Neural cell (in vitro differentiated cells): ENCODE results near the gene ZNF608. TPM values are rescaled to one million over a fixed set of nuclear protein-coding genes. Genes with fewer than 3 reads are reported as not detected.

ENCODE experiments used
- H2AFZ ChIP-seq: fragments of 200-600, 300-800 bp; sonication (generic), shearing (Covaris generic); 2 replicates; pipeline ENCODE4 v1.6.0; 2014; ENCODE audit warnings: low read depth, mild to moderate bottlenecking, antibody characterized with exemption, low read length, moderate library complexity
- H3F3A ChIP-seq: fragments of 200-600 bp; shearing (Covaris generic); 2 replicates; pipeline ENCODE4 v1.6.1; 2016; ENCODE audit warnings: mild to moderate bottlenecking, moderate library complexity, mixed read lengths, antibody characterized with exemption, low read length; ENCODE audit not compliant: insufficient read depth, poor library complexity, severe bottlenecking
- H3K27ac ChIP-seq: fragments of 200-600, 300-800 bp; sonication (generic), shearing (Covaris generic); 2 replicates; pipeline ENCODE4 v1.5.1; 2014; ENCODE audit warnings: mild to moderate bottlenecking, low read length, moderate library complexity
- H3K27me3 ChIP-seq: fragments of 300-800, 200-600 bp; sonication (generic), shearing (Covaris generic); 2 replicates; pipeline ENCODE4 v1.6.0; 2014; ENCODE audit warnings: mild to moderate bottlenecking, low read depth, low read length, moderate library complexity; ENCODE audit not compliant: insufficient read depth
- H3K36me3 ChIP-seq: fragments of 300-800, 200-600 bp; sonication (generic), shearing (Covaris generic); 2 replicates; pipeline ENCODE4 v1.5.1; 2014; ENCODE audit warnings: mild to moderate bottlenecking, antibody characterized with exemption, low read length, moderate library complexity; ENCODE audit not compliant: insufficient read depth
- H3K4me2 ChIP-seq: fragments of 300-800, 200-600 bp; sonication (generic), shearing (Covaris generic); 2 replicates; pipeline ENCODE4 v1.6.0; 2014; ENCODE audit warnings: mild to moderate bottlenecking, low read length
- H3K4me3 ChIP-seq: fragments of 300-800, 200-600 bp; sonication (generic), shearing (Covaris generic); 2 replicates; pipeline ENCODE4 v1.5.1; 2014; ENCODE audit warnings: mild to moderate bottlenecking, low read length, moderate library complexity
- H3K79me2 ChIP-seq: fragments of 200-600 bp; shearing (Covaris generic); replicated peaks from 2 replicates; pipeline ENCODE4 v1.6.0; 2014; ENCODE audit warnings: mild to moderate bottlenecking, low read length, moderate library complexity; ENCODE audit not compliant: insufficient read depth
- H3K9ac ChIP-seq: fragments of 300-800, 200-600 bp; sonication (generic), shearing (Covaris generic); 2 replicates; pipeline ENCODE4 v1.6.1; 2016; ENCODE audit warnings: mild to moderate bottlenecking, low read length, mixed read lengths
- H3K9me2 ChIP-seq: fragments of 200-600 bp; shearing (Covaris generic); 2 replicates; pipeline ENCODE4 v1.6.1; 2016; ENCODE audit warnings: mild to moderate bottlenecking, low read length, mixed read lengths; ENCODE audit not compliant: insufficient read depth
- H3K9me3 ChIP-seq: fragments of 200-600, 300-800 bp; sonication (generic), shearing (Covaris generic); 2 replicates; pipeline ENCODE4 v1.6.1; 2016; ENCODE audit warnings: mild to moderate bottlenecking, mixed run types, low read length, moderate library complexity, mixed read lengths
- H4K20me1 ChIP-seq: fragments of 200-600 bp; shearing (Covaris generic); 2 replicates; pipeline ENCODE4 v1.6.1; 2016; ENCODE audit warnings: mild to moderate bottlenecking, mixed run types; ENCODE audit not compliant: insufficient read depth
- EP300 ChIP-seq: fragments of 450-650 bp; conservative IDR thresholded peaks from 2 replicates; pipeline ENCODE4 v1.6.1; 2014; ENCODE audit warnings: antibody characterized with exemption, mild to moderate bottlenecking, moderate library complexity; ENCODE audit not compliant: poor library complexity, severe bottlenecking
- EZH2 ChIP-seq: fragments of 200-600, 300-800 bp; shearing (Covaris generic), sonication (generic); IDR thresholded peaks from 2 replicates; pipeline ENCODE4 v1.6.1; 2014; ENCODE audit warnings: antibody characterized with exemption, low read length, borderline replicate concordance, mild to moderate bottlenecking; ENCODE audit not compliant: insufficient read depth, poor library complexity, severe bottlenecking
- MXI1 ChIP-seq: fragments of 450-650 bp; conservative IDR thresholded peaks from 2 replicates; pipeline ENCODE4 v1.6.1; 2014; ENCODE audit warnings: antibody characterized with exemption, mild to moderate bottlenecking; ENCODE audit not compliant: poor library complexity, severe bottlenecking
- POLR2AphosphoS5 ChIP-seq: IDR thresholded peaks from 2 replicates; pipeline ENCODE4 v1.6.1; 2012
- RAD21 ChIP-seq: fragments of 450-650 bp; conservative IDR thresholded peaks from 2 replicates; pipeline ENCODE4 v1.6.1; 2014; ENCODE audit warnings: antibody characterized with exemption, mild to moderate bottlenecking, moderate library complexity
- SMC3 ChIP-seq: fragments of 450-650 bp; conservative IDR thresholded peaks from 2 replicates; pipeline ENCODE4 v1.6.1; 2014; ENCODE audit warnings: antibody characterized with exemption, mild to moderate bottlenecking, moderate library complexity; ENCODE audit not compliant: poor library complexity
- TAF1 ChIP-seq: IDR thresholded peaks from 2 replicates; pipeline ENCODE4 v1.6.1; 2012; ENCODE audit warnings: low read depth
- polyA plus RNA-seq: library from polyadenylated mRNA; depleted of rRNA; stranded (reverse); fragments of >200 nt; gene quantifications from 2 replicates; pipeline ENCODE4 v1.2.3, GENCODE V29; 2014
- TF ChIP-seq, protein P1 (sequence below): IDR thresholded peaks from 2 replicates; pipeline ENCODE4 v1.6.1; 2012; ENCODE audit warnings: borderline replicate concordance
- TF ChIP-seq, protein P2 (sequence below): fragments of 450-650 bp; IDR thresholded peaks from 2 replicates; pipeline ENCODE4 v1.5.1; 2014; ENCODE audit warnings: antibody characterized with exemption, mild to moderate bottlenecking, moderate library complexity; ENCODE audit not compliant: poor library complexity, severe bottlenecking

Gene ZNF608
- polyA plus RNA-seq, 1 donor from 2014 or later = 32.4 TPM

GRCh38 chr5:124732428-124733328 is 13.8 kb downstream of the ZNF608 start:
- no peak overlapping the region for H2AFZ ChIP-seq
- H3K9me3 ChIP-seq = no peaks in the 10 kb centered on the region
- H3K79me2 ChIP-seq = peaks cover 97% of the 10 kb centered on the region
- no peak overlapping the region for H3K27ac ChIP-seq
- no peaks in the 10 kb centered on the region for H3K36me3 ChIP-seq
- no peaks in the 10 kb centered on the region for H3K9me2 ChIP-seq
- peaks cover 3% of the 10 kb centered on the region for H3F3A ChIP-seq
- TF ChIP-seq POLR2AphosphoS5 (no peak), MXI1 (no peak), EP300 (no peak), TAF1 (no peak)
- TF ChIP-seq, protein P1, sequence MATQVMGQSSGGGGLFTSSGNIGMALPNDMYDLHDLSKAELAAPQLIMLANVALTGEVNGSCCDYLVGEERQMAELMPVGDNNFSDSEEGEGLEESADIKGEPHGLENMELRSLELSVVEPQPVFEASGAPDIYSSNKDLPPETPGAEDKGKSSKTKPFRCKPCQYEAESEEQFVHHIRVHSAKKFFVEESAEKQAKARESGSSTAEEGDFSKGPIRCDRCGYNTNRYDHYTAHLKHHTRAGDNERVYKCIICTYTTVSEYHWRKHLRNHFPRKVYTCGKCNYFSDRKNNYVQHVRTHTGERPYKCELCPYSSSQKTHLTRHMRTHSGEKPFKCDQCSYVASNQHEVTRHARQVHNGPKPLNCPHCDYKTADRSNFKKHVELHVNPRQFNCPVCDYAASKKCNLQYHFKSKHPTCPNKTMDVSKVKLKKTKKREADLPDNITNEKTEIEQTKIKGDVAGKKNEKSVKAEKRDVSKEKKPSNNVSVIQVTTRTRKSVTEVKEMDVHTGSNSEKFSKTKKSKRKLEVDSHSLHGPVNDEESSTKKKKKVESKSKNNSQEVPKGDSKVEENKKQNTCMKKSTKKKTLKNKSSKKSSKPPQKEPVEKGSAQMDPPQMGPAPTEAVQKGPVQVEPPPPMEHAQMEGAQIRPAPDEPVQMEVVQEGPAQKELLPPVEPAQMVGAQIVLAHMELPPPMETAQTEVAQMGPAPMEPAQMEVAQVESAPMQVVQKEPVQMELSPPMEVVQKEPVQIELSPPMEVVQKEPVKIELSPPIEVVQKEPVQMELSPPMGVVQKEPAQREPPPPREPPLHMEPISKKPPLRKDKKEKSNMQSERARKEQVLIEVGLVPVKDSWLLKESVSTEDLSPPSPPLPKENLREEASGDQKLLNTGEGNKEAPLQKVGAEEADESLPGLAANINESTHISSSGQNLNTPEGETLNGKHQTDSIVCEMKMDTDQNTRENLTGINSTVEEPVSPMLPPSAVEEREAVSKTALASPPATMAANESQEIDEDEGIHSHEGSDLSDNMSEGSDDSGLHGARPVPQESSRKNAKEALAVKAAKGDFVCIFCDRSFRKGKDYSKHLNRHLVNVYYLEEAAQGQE = no peak
- no peaks in the 10 kb centered on the region for H4K20me1 ChIP-seq
- H3K4me3 ChIP-seq = no peak overlapping the region
- H3K27me3 ChIP-seq = no peaks in the 10 kb centered on the region
- no peak overlapping the region for H3K9ac ChIP-seq
- H3K4me2 ChIP-seq = no peak overlapping the region

GRCh38 chr5:124730381-124730780 is 16.1 kb downstream of the ZNF608 start:
- no peak overlapping the region for H2AFZ ChIP-seq
- H3K27ac ChIP-seq = no peak overlapping the region
- H3K27me3 ChIP-seq = no peaks in the 10 kb centered on the region
- H3K36me3 ChIP-seq = no peaks in the 10 kb centered on the region
- no peaks in the 10 kb centered on the region for H3F3A ChIP-seq
- H3K4me2 ChIP-seq = no peak overlapping the region
- TF ChIP-seq EP300 (no peak), SMC3 (no peak), EZH2 (no peak), TAF1 (no peak), MXI1 (no peak), RAD21 (no peak), POLR2AphosphoS5 (no peak)
- TF ChIP-seq, protein P1 = no peak
- TF ChIP-seq, protein P2, sequence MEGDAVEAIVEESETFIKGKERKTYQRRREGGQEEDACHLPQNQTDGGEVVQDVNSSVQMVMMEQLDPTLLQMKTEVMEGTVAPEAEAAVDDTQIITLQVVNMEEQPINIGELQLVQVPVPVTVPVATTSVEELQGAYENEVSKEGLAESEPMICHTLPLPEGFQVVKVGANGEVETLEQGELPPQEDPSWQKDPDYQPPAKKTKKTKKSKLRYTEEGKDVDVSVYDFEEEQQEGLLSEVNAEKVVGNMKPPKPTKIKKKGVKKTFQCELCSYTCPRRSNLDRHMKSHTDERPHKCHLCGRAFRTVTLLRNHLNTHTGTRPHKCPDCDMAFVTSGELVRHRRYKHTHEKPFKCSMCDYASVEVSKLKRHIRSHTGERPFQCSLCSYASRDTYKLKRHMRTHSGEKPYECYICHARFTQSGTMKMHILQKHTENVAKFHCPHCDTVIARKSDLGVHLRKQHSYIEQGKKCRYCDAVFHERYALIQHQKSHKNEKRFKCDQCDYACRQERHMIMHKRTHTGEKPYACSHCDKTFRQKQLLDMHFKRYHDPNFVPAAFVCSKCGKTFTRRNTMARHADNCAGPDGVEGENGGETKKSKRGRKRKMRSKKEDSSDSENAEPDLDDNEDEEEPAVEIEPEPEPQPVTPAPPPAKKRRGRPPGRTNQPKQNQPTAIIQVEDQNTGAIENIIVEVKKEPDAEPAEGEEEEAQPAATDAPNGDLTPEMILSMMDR = no peak
- no peak overlapping the region for H3K9ac ChIP-seq
- H4K20me1 ChIP-seq = no peaks in the 10 kb centered on the region
- H3K4me3 ChIP-seq = no peak overlapping the region
- H3K9me2 ChIP-seq = no peaks in the 10 kb centered on the region
- no peaks in the 10 kb centered on the region for H3K9me3 ChIP-seq
- peaks cover 97% of the 10 kb centered on the region for H3K79me2 ChIP-seq
